Ovary (tissue), 9 donors: ENCODE results near the gene GAREM1. TPM values are rescaled to one million over a fixed set of nuclear protein-coding genes. Genes with fewer than 3 reads are reported as not detected.

Experiments used
- DNase-seq, 5 donors: peaks; one replicate each; pipeline ENCODE4 v3.0.0-alpha.2; 2019 to 2020
- H3K27ac ChIP-seq, 2 donors: fragments of 200-600 bp; one replicate each; pipeline versions ENCODE4 v1.5.1 to v1.8.0; 2019 to 2022
- H3K27me3 ChIP-seq: fragments of 200-600 bp; one replicate; pipeline ENCODE4 v1.8.0; 2022
- H3K36me3 ChIP-seq: fragments of 200-600 bp; sonication (generic); one replicate; pipeline ENCODE4 v1.5.1; 2019
- H3K4me1 ChIP-seq: one replicate; pipeline ENCODE4 v1.8.1; 2013; ENCODE audit warnings: mild to moderate bottlenecking, moderate library complexity; ENCODE audit not compliant: insufficient read depth
- H3K4me3 ChIP-seq: fragments of 200-600 bp; sonication (generic); one replicate; pipeline ENCODE4 v1.5.1; 2017
- H3K9me3 ChIP-seq, 2 donors: fragments of 200-600 bp in 1 of 2; sonication (generic) in 1 of 2; one replicate each; pipeline versions ENCODE4 v1.5.1 to v1.8.1; 2013 to 2019; ENCODE audit warnings: mild to moderate bottlenecking in 1 of 2, moderate library complexity in 1 of 2
- EP300 ChIP-seq: sonication (generic); formaldehyde crosslinking; IDR thresholded peaks from one replicate; pipeline ENCODE4 v1.6.1; 2017; ENCODE audit warnings: antibody characterized with exemption
- POLR2A ChIP-seq: fragments of 450-650 bp; IDR thresholded peaks from one replicate; pipeline ENCODE4 v1.6.1; 2017; ENCODE audit warnings: antibody characterized with exemption, mild to moderate bottlenecking, moderate library complexity
- WGBS, 3 donors: extraction: QIAGEN DNeasy Blood & Tissue Kit in 1 of 3; methylation state at CpG; one replicate each; pipeline versions ENCODE4 v1.1.5 to v1.1.7; 2013 to 2017; 5-methylcytosine and 5-hydroxymethylcytosine counted together
- intact Hi-C, 4 donors: fragments of 100-400 bp; cut with DNase I; formaldehyde crosslinking; loops; one replicate each; pipeline versions ENCODE4 v1.11.0 to v1.15.1; 2022 to 2023
- polyA plus RNA-seq, 2 donors: library from polyadenylated mRNA; stranded (reverse); fragments of 200-250 nt in 1 of 2; fragments of 350-450 nt in 1 of 2; fragmentation: Illumina TruSeq in 1 of 2; extraction: RNeasy Lipid Tissue Mini Kit (QIAGEN cat#74804) in 1 of 2; gene quantifications; one replicate each; pipeline ENCODE4 v1.2.3, GENCODE V29; 2013 to 2014
- total RNA-seq, 7 donors: library from RNA; depleted of rRNA in 2 of 7; stranded (reverse); fragments of >200 nt in 2 of 7; fragmentation: NEBNext Ultra II Directional in 3 of 7; extraction: Animal tissue kit (Norgen Biotek cat#: 25700) in 3 of 7; gene quantifications; one replicate each; pipeline versions ENCODE4 v1.1.0 to v1.2.4, GENCODE V29; 2016 to 2023
- TF ChIP-seq, protein P1 (sequence below), 3 donors: fragments of 450-650 bp in 2 of 3; fragments of 200-600 bp in 1 of 3; IDR thresholded peaks; one replicate each; pipeline versions ENCODE4 v1.5.1 to v1.8.0; 2016 to 2022; ENCODE audit warnings: antibody characterized with exemption in 3 of 3, mild to moderate bottlenecking in 1 of 3
- donor health status: DM: no; HTN: no; CAD: no; lungs with moderate emphysema.
- donor health status: DM: no; HTN: no; CAD: no.
- donor health status: Bipolar disorder and iron deficiency.
- donor health status: DM: yes; HTN: yes; CAD: no.
- donor health status: DM: no; HTN: no; CAD: no.
- donor health status: DM: yes; HTN: yes; CAD: no.

Gene GAREM1
- total and polyA plus RNA-seq, 9 donors, result 2.7 to 15.2 (median 7.1) TPM

GRCh38 chr18:32378705-32379104, 92.0 kb downstream of the GAREM1 start:
- intact Hi-C loops, result no loop called here
- Histone ChIP-seq H3K9me3 (no peaks in the 10 kb centered on the region), H3K27me3 (no peaks in the 10 kb centered on the region), H3K4me1 (peaks cover 13% of the 10 kb centered on the region), H3K4me3 (no peak overlapping the region), H3K36me3 (no peaks in the 10 kb centered on the region), H3K27ac (no peak overlapping the region)
- DNase-seq, result no peak
- 52 to 59% (median 58%) methylated on average over 4 of the region's 4 CpGs for WGBS, 3 donors
- TF ChIP-seq POLR2A (no peak), EP300 (no peak)
- TF ChIP-seq, protein P1, sequence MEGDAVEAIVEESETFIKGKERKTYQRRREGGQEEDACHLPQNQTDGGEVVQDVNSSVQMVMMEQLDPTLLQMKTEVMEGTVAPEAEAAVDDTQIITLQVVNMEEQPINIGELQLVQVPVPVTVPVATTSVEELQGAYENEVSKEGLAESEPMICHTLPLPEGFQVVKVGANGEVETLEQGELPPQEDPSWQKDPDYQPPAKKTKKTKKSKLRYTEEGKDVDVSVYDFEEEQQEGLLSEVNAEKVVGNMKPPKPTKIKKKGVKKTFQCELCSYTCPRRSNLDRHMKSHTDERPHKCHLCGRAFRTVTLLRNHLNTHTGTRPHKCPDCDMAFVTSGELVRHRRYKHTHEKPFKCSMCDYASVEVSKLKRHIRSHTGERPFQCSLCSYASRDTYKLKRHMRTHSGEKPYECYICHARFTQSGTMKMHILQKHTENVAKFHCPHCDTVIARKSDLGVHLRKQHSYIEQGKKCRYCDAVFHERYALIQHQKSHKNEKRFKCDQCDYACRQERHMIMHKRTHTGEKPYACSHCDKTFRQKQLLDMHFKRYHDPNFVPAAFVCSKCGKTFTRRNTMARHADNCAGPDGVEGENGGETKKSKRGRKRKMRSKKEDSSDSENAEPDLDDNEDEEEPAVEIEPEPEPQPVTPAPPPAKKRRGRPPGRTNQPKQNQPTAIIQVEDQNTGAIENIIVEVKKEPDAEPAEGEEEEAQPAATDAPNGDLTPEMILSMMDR (IDR thresholded peaks at IDR 0.05), result no peak

DNA sequence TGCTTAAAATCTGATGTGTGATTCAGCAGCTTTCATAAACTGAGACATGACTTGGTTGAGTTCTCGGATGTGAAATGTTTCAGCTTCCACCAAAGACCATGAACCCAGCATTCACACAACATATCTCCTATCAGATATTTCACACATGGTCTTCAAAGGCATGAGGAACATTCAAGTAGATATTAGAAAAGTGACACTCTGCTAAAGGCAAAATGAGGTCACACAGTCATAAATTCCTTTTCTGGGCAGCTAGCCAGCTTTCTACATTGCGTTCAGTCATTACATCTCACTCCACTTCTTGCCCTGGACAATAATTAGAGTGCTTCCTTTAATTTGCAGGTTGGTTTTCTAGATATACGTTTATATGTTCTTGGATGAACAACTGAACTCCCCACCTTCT, 96.7 kb downstream of the GAREM1 start:
- Histone ChIP-seq H3K27me3 (no peaks in the 10 kb centered on the region), H3K36me3 (no peaks in the 10 kb centered on the region), H3K4me1 (peaks cover 5% of the 10 kb centered on the region), H3K27ac (no peak overlapping the region), H3K4me3 (no peak overlapping the region), H3K9me3 (no peaks in the 10 kb centered on the region)
- TF ChIP-seq EP300, result no peak
- TF ChIP-seq, protein P1 (IDR thresholded peaks at IDR 0.05), result no peak
- no peak for TF ChIP-seq POLR2A
- DNase-seq, result no peak
- intact Hi-C loops, result no loop called here
- 61 to 68% (median 66%) methylated on average over 3 of the region's 3 CpGs for WGBS, 3 donors

GRCh38 chr18:32373505-32373904, 97.2 kb downstream of the GAREM1 start:
- peaks cover 2% of the 10 kb centered on the region for H3K4me1 ChIP-seq
- H3K4me3 ChIP-seq, result no peak overlapping the region
- WGBS, 3 donors, result 96 to 99% (median 98%) methylated on average over 4 of the region's 4 CpGs
- no peaks in the 10 kb centered on the region for H3K9me3 ChIP-seq
- H3K27ac ChIP-seq, result no peak overlapping the region
- H3K27me3 ChIP-seq, result no peaks in the 10 kb centered on the region
- intact Hi-C loops, result no loop called here
- TF ChIP-seq, protein P1 (IDR thresholded peaks at IDR 0.05), result no peak
- TF ChIP-seq EP300 (no peak), POLR2A (no peak)
- DNase-seq, result no peak
- H3K36me3 ChIP-seq, result no peaks in the 10 kb centered on the region

DNA sequence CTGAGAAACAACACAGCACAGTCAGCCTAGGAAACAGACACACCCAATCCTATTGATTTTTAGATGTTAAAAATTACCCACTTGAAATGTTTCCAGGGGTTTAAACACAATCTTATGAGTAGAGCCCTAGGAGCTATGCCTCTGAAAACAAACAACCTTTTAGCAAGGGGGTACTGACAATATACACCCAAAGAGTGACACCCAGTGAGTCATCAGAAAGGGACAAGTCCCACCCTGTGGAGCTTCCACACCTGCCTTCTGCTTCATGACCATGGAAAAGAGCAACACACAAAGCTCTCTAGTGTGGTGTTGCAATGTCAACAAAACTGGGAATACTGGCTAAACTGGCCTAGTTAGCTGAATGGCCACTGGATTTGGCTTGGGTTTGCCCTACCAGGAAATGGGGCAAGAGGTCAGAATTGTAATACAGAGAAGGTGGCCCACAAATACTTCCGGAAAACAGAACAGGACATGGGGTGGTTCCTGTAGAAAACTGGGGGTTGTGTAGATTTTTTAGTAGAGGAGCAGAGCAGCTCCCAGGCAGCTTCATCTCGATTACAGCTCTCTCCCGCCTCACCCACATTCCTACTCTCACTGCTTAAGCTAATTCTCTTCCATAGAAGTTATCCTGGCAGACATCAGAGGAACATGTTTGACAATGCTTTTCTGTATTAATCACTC, 98.2 kb downstream of the GAREM1 start:
- H3K4me1 ChIP-seq, result peaks cover 2% of the 10 kb centered on the region
- no peaks in the 10 kb centered on the region for H3K36me3 ChIP-seq
- H3K27me3 ChIP-seq, result no peaks in the 10 kb centered on the region
- no peak for TF ChIP-seq EP300
- TF ChIP-seq, protein P1 (IDR thresholded peaks at IDR 0.05), result no peak
- no peak for TF ChIP-seq POLR2A
- H3K4me3 ChIP-seq, result no peak overlapping the region
- H3K27ac ChIP-seq, result no peak overlapping the region
- WGBS, 3 donors, result 88 to 94% (median 91%) methylated on average over 3 of the region's 3 CpGs
- intact Hi-C loops, result no loop called here
- H3K9me3 ChIP-seq, result no peaks in the 10 kb centered on the region
- DNase-seq, result no peak
